ENCODE measurements around the gene IL1F10. TPM values are rescaled to one million over a fixed set of nuclear protein-coding genes. Genes with fewer than 3 reads are reported as not detected.
"Not testable (repeated sequence)": the region's sequence is repeated elsewhere in the genome, so short reads cannot be mapped to it uniquely, and the experiment has no call there.

Gene IL1F10
- total RNA-seq, 2 experiments from 2014 or later = not detected

GRCh38 chr2:113091231-113091896 lies 23.6 kb downstream of the IL1F10 start:
- H3K27ac Mint-ChIP-seq = no peak overlapping the region
- no peak for DNase-seq
- peaks cover 5% of the 10 kb centered on the region for H3K27me3 Mint-ChIP-seq
- H3K36me3 Mint-ChIP-seq (ENCODE audit: low read depth) = peaks cover 5% of the 10 kb centered on the region
- CTCF ChIA-PET = interaction anchor here (1.7 kb wide), 1 partner anchor 11 kb away, joined by 9 read pairs; no protein-coding TSS in a partner anchor
- H3K4me1 Mint-ChIP-seq = no peaks in the 10 kb centered on the region
- H3K9me3 Mint-ChIP-seq = peaks cover 6% of the 10 kb centered on the region
- POLR2A ChIA-PET = no interaction called here
- no peak overlapping the region for H3K4me3 Mint-ChIP-seq

GRCh38 chr2:113092864-113093612 lies 25.3 kb downstream of the IL1F10 start:
- CTCF ChIA-PET = interaction anchor here (0.6 to 1.7 kb wide), 6 partner anchors 9 to 601 kb away, joined by 3 to 9 read pairs (median 3); no protein-coding TSS in a partner anchor
- POLR2A ChIA-PET = no interaction called here

DNA sequence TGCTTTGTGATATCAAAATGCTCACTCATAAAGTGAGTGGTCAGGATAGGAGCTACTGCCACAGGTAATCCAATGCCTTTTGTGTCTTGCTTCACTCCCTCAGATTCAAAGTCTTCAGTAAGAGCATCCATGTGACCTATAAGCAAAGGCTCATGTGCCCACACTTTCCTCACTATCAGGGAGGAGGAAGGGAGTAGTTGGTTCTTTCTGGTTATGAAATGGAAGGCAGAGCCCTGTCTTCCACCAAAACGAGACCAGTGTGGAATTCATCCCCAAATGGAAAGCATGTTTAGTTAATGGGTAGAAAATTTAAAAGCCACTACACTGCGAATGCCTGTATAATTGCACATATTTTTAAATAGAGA lies 25.8 kb downstream of the IL1F10 start:
- Mint-ChIP-seq H3K4me1 (peaks cover 17% of the 10 kb centered on the region), H3K4me3 (no peak overlapping the region), H3K36me3 (ENCODE audit: low read depth) (peaks cover 20% of the 10 kb centered on the region), H3K9me3 (peaks cover 12% of the 10 kb centered on the region), H3K27me3 (peaks cover 5% of the 10 kb centered on the region), H3K27ac (no peak overlapping the region)
- ChIA-PET POLR2A (no interaction called here), CTCF (no interaction called here)
- no peak for DNase-seq

More at GRCh38 chr2:113092864-113093612, 25.3 kb downstream of the IL1F10 start:
- peaks cover 18% of the 10 kb centered on the region for H3K36me3 Mint-ChIP-seq (ENCODE audit: low read depth)
- DNase-seq = no peak
- peaks cover 11% of the 10 kb centered on the region for H3K4me1 Mint-ChIP-seq
- peaks cover 5% of the 10 kb centered on the region for H3K27me3 Mint-ChIP-seq
- peaks cover 12% of the 10 kb centered on the region for H3K9me3 Mint-ChIP-seq
- no peak overlapping the region for H3K27ac Mint-ChIP-seq
- no peak overlapping the region for H3K4me3 Mint-ChIP-seq

DNA sequence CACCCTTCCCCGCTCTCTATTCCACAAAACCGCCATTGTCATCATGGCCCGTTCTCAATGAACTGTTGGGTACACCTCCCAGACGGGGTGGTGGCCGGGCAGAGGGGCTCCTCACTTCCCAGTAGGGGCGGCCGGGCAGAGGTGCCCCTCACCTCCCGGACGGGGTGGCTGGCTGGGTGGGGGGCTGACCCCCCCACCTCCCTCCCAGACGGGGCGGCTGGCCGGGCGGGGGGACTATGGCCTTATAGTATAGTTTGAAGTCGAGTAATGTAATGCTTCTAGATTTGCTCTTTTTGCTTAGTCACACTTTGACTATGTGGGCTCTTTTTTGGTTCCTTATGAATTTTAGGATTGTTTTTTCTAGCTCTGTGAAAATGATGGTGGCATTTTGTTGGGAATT lies 28.5 kb downstream of the IL1F10 start:
- DNase-seq, H3K27me3 Mint-ChIP-seq, H3K4me3 Mint-ChIP-seq, CTCF ChIA-PET, H3K27ac Mint-ChIP-seq, POLR2A ChIA-PET: not testable (repeated sequence)
- Mint-ChIP-seq H3K4me1 (peaks cover 19% of the 10 kb centered on the region), H3K9me3 (peaks cover 12% of the 10 kb centered on the region), H3K36me3 (ENCODE audit: low read depth) (peaks cover 20% of the 10 kb centered on the region)

DNA sequence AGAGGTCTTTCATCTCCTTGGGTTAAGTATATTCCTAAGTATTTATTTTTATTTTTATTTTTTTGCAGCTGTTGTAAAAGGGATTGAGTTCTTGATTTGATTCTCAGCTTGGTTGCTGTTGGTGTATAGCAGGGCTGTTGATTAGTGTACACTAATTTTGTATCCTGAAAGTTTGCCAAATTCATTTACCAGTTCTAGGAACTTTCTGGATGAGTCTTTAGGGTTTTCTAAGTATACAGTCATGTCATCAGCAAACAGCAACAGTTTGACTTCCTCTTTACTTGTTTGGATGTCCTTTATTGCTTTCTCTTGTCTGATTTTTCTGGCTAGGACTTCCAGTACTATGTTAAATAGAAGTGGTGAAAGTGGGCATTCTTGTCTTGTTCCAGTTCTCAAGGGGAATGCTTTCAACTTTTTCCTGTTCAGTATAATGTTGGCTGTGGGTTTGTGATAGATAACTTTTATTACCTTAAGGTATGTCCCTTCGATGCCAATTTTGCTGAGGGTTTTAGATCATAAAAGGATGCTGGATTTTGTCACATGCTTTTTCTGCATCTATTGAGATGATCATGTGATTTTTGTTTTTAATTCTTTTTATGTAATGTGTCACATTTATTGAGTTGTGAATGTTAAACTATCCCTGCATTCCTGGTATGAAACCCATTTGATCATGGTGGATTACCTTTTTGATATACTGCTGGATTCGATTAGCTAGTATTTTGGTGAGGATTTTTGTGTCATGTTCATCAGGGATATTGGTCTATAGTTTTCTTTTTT lies 29.3 kb downstream of the IL1F10 start:
- Mint-ChIP-seq H3K4me1 (peaks cover 24% of the 10 kb centered on the region), H3K27ac (peak overlapping the region; percentile 84), H3K36me3 (ENCODE audit: low read depth) (peaks cover 20% of the 10 kb centered on the region), H3K9me3 (peaks cover 12% of the 10 kb centered on the region)
- H3K27me3 Mint-ChIP-seq, POLR2A ChIA-PET, DNase-seq, H3K4me3 Mint-ChIP-seq: not testable (repeated sequence)
- CTCF ChIA-PET = interaction anchor here (1.2 to 1.9 kb wide), 4 partner anchors 12 to 78 kb away, joined by 3 to 6 read pairs (median 5); partner anchors contain the start of gene PSD4

DNA sequence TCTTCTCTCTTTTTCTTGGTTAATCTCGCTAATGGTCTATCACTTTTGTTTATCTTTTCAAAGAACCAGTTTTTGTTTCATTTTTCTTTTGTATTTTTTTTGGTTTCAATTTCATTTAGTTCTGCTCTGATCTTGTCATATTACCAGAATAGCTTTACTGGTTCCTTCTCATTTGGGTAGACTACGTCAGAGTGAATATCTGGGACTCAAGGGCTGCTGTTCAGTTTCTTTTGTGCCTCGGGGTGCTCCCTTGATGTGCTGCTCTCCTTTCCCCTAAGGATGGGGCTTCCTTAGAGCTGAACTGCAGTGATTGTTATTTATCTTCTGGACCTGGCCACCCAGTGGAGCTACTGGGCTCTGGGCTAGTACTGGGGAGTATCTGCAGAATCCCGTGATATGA lies 30.3 kb downstream of the IL1F10 start:
- peak; percentile 35 for DNase-seq
- peaks cover 20% of the 10 kb centered on the region for H3K9me3 Mint-ChIP-seq
- H3K4me1 Mint-ChIP-seq = peaks cover 29% of the 10 kb centered on the region
- H3K36me3 Mint-ChIP-seq (ENCODE audit: low read depth) = peaks cover 23% of the 10 kb centered on the region
- peak overlapping the region; percentile 84 for H3K27ac Mint-ChIP-seq
- ChIA-PET POLR2A (interaction anchor here (0.7 kb wide), 1 partner anchor 1044 kb away, joined by 3 read pairs; no protein-coding TSS in a partner anchor), CTCF (interaction anchor here (0.8 to 1.9 kb wide), 9 partner anchors 9 to 77 kb away, joined by 3 to 6 read pairs (median 4); partner anchors contain the start of gene PSD4)
- H3K4me3 Mint-ChIP-seq = peak overlapping the region; percentile 55
- peaks cover 5% of the 10 kb centered on the region for H3K27me3 Mint-ChIP-seq

DNA sequence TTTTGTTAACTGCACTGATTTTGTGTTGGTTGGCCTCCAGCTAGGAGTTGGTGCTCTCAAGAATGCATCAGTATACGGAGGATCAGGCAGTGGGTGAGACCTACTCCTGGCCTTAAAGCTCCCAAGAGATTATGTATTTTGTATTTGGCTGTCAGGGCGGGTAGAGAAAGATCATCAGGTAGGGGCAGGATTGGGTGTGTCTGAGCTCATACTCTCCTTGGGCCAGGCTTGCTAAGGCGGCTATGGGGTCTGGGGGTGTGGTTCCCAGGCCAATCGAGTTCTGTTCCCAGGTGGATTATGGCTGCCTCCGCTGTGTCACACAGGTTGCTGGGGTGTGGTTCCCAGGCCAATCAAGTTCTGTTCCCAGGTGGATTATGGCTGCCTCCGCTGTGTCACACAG lies 30.8 kb downstream of the IL1F10 start:
- ChIA-PET CTCF (interaction anchor here (0.8 to 1.9 kb wide), 9 partner anchors 9 to 76 kb away, joined by 3 to 6 read pairs (median 4); partner anchors contain the start of gene PSD4), POLR2A (no interaction called here)
- Mint-ChIP-seq H3K4me1 (peaks cover 32% of the 10 kb centered on the region), H3K27me3 (peaks cover 5% of the 10 kb centered on the region), H3K4me3 (peak overlapping the region; percentile 55), H3K9me3 (peaks cover 24% of the 10 kb centered on the region), H3K27ac (peak overlapping the region; percentile 84), H3K36me3 (ENCODE audit: low read depth) (peaks cover 28% of the 10 kb centered on the region)
- no peak for DNase-seq

GRCh38 chr2:113102133-113102532 lies 34.4 kb downstream of the IL1F10 start:
- H3K9me3 Mint-ChIP-seq = peaks cover 22% of the 10 kb centered on the region
- DNase-seq = no peak
- peaks cover 25% of the 10 kb centered on the region for H3K36me3 Mint-ChIP-seq (ENCODE audit: low read depth)
- no peak overlapping the region for H3K4me3 Mint-ChIP-seq
- no peak overlapping the region for H3K27ac Mint-ChIP-seq
- ChIA-PET POLR2A (no interaction called here), CTCF (interaction anchor here (0.8 to 4.0 kb wide), 7 partner anchors 8 to 103 kb away, joined by 3 to 16 read pairs (median 5); partner anchors contain the start of gene PSD4)
- H3K27me3 Mint-ChIP-seq = peaks cover 3% of the 10 kb centered on the region
- peaks cover 40% of the 10 kb centered on the region for H3K4me1 Mint-ChIP-seq

DNA sequence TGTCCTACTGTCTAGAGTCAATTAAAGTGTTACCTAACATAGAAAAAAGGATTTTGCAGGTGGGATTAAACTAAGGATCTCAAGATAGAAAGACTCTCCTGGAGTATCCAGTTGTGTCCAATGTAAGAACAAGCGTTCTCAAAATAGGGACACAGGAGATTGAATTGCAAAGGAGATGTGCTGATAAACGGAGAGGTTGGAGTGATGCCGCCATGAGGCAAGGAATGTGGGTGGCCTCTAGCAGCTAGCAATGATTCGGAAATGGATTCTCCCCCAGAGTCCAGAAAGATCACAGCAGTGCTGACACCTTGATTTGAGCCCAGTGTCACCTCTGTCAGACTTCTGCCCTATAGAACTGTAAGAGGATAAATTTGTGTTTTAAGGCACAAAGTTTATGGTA lies 35.5 kb downstream of the IL1F10 start:
- H3K27ac Mint-ChIP-seq = no peak overlapping the region
- CTCF ChIA-PET = interaction anchor here (0.7 to 4.0 kb wide), 5 partner anchors 13 to 116 kb away, joined by 3 to 16 read pairs (median 5); partner anchors contain the start of gene PSD4
- peaks cover 29% of the 10 kb centered on the region for H3K4me1 Mint-ChIP-seq
- peaks cover 3% of the 10 kb centered on the region for H3K27me3 Mint-ChIP-seq
- peaks cover 16% of the 10 kb centered on the region for H3K9me3 Mint-ChIP-seq
- peaks cover 16% of the 10 kb centered on the region for H3K36me3 Mint-ChIP-seq (ENCODE audit: low read depth)
- no peak overlapping the region for H3K4me3 Mint-ChIP-seq
- POLR2A ChIA-PET = no interaction called here
- no peak for DNase-seq

DNA sequence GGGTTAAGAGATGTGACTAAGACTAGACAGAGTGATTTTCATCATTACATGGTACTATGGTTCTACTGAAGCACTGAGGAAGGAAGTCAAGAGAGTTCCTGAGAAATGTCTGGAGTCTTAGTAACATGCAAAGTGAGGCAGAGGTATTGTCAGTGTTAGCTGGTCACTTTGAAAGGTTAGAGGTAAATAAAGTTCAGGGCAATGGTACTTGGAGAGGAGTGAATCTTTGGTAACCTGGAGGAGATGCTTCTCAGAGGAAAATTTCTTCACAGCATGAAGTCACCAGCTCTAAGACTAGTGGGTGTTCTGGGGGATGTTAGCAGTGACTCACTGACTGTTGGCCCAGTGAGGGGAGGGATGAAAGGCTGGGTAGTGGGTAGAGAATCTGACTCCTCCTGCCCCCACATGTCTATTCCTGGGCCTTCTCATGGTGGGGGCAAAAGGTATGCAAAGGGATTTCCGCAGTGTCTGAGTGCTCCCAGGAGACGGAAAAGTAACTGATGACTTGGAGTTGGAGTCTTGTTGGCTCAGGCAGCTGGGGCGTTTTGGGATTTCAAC lies 36.4 kb downstream of the IL1F10 start:
- H3K36me3 Mint-ChIP-seq (ENCODE audit: low read depth) = peaks cover 14% of the 10 kb centered on the region
- peaks cover 16% of the 10 kb centered on the region for H3K9me3 Mint-ChIP-seq
- H3K4me1 Mint-ChIP-seq = peaks cover 26% of the 10 kb centered on the region
- H3K4me3 Mint-ChIP-seq = no peak overlapping the region
- H3K27me3 Mint-ChIP-seq = peaks cover 4% of the 10 kb centered on the region
- no peak for DNase-seq
- ChIA-PET POLR2A (interaction anchor here (0.6 kb wide), 1 partner anchor 34 kb away, joined by 9 read pairs; no protein-coding TSS in a partner anchor), CTCF (interaction anchor here (0.7 to 4.0 kb wide), 9 partner anchors 13 to 116 kb away, joined by 3 to 16 read pairs (median 4); partner anchors contain the start of gene PSD4)
- H3K27ac Mint-ChIP-seq = no peak overlapping the region

- Mint-ChIP-seq H3K9me3 (peaks cover 16% of the 10 kb centered on the region), H3K27ac (no peak overlapping the region), H3K4me1 (peaks cover 26% of the 10 kb centered on the region), H3K36me3 (ENCODE audit: low read depth) (peaks cover 14% of the 10 kb centered on the region), H3K27me3 (peaks cover 8% of the 10 kb centered on the region), H3K4me3 (no peak overlapping the region)
- POLR2A ChIA-PET = no interaction called here
- CTCF ChIA-PET = interaction anchor here (0.6 to 2.6 kb wide), 8 partner anchors 12 to 286 kb away, joined by 3 to 11 read pairs (median 4); partner anchors contain the start of gene PSD4
- DNase-seq = no peak
These were observed 37.4 kb downstream of the IL1F10 start for GRCh38 chr2:113105047-113105785.
